SK-N-MC (cell line): ENCODE measurements around the gene FN1.

Source experiments
- EZH2 ChIP-seq: fragments of 200-600 bp; sonication (generic); IDR thresholded peaks from one replicate; pipeline ENCODE4 v1.6.1; 2017; ENCODE audit warnings: antibody characterized with exemption
- POLR2AphosphoS5 ChIP-seq: IDR thresholded peaks from 2 replicates; pipeline ENCODE4 v1.6.1; 2012; ENCODE audit warnings: mild to moderate bottlenecking, low read depth, low read length, borderline replicate concordance

GRCh38 chr2:215401896-215402379 lies 33.9 kb downstream of the FN1 start:
- TF ChIP-seq POLR2AphosphoS5 (no peak), EZH2 (no peak)
